ENCODE measurements around the gene GMPPB.

The GMPPB gene

GRCh38 chr3:49675912-49676311 is 47.8 kb downstream of the GMPPB start:
- H3K9me3 ChIP-seq (ENCODE audit: insufficient read depth, low read length): no peaks in the 10 kb centered on the region
- no peak overlapping the region for H3K4me2 ChIP-seq (ENCODE audit: low read depth, low read length, poor library complexity, severe bottlenecking)
- no peaks in the 10 kb centered on the region for H4K20me1 ChIP-seq (ENCODE audit: low read depth, low read length)
- no peaks in the 10 kb centered on the region for H3K9me2 ChIP-seq (replicated peaks; ENCODE audit: insufficient read depth, low read length)
- H3K36me3 ChIP-seq (ENCODE audit: low read length): no peaks in the 10 kb centered on the region
- H3K27ac ChIP-seq (ENCODE audit: low read depth, low read length): no peak overlapping the region
- H3F3A ChIP-seq (ENCODE audit: insufficient read depth): 0 out of 2 replicates have a peak, but pooled peaks cover 5% of the 10 kb centered on the region
- TF ChIP-seq EZH2phosphoT487 (conservative IDR thresholded peaks at IDR 0.05; ENCODE audit: low read length) (no peak), CTCF (IDR thresholded peaks at IDR 0.05; ENCODE audit: insufficient read depth, low read length, poor library complexity, severe bottlenecking) (no peak)
- H2AFZ ChIP-seq (ENCODE audit: low read depth, low read length, severe bottlenecking): no peak overlapping the region
- H3K27me3 ChIP-seq (ENCODE audit: low read length): no peaks in the 10 kb centered on the region
- H3K4me3 ChIP-seq (ENCODE audit: insufficient read depth, low read length, poor library complexity, severe bottlenecking): no peak overlapping the region
- peaks cover 14% of the 10 kb centered on the region; the same call in 1 of the 2 replicates for H3K79me2 ChIP-seq (ENCODE audit: insufficient read depth, low read length)
- H3K9ac ChIP-seq (ENCODE audit: low read length): no peak overlapping the region

- Histone ChIP-seq H3K9ac (ENCODE audit: low read length) (peak overlapping the region; percentile 98), H3K9me2 (replicated peaks; ENCODE audit: insufficient read depth, low read length) (no peaks in the 10 kb centered on the region), H3K27ac (ENCODE audit: low read depth, low read length) (peak overlapping the region; percentile 84), H2AFZ (ENCODE audit: low read depth, low read length, severe bottlenecking) (no peak overlapping the region), H3K4me2 (ENCODE audit: low read depth, low read length, poor library complexity, severe bottlenecking) (peak overlapping the region; percentile 94), H3K27me3 (ENCODE audit: low read length) (no peaks in the 10 kb centered on the region), H3K9me3 (ENCODE audit: insufficient read depth, low read length) (no peaks in the 10 kb centered on the region), H3K4me3 (ENCODE audit: insufficient read depth, low read length, poor library complexity, severe bottlenecking) (peak overlapping the region; percentile 77), H3F3A (ENCODE audit: insufficient read depth) (0 out of 2 replicates have a peak, but pooled peaks cover 5% of the 10 kb centered on the region), H3K36me3 (ENCODE audit: low read length) (no peaks in the 10 kb centered on the region), H3K79me2 (ENCODE audit: insufficient read depth, low read length) (peaks cover 14% of the 10 kb centered on the region; the same call in 1 of the 2 replicates), H4K20me1 (ENCODE audit: low read depth, low read length) (no peaks in the 10 kb centered on the region)
- no peak for TF ChIP-seq EZH2phosphoT487 (conservative IDR thresholded peaks at IDR 0.05; ENCODE audit: low read length)
- no peak for TF ChIP-seq CTCF (IDR thresholded peaks at IDR 0.05; ENCODE audit: insufficient read depth, low read length, poor library complexity, severe bottlenecking)
Measured at GRCh38 chr3:49674497-49674983, 49.2 kb downstream of the GMPPB start.

GRCh38 chr3:49673715-49674496 is 49.8 kb downstream of the GMPPB start, which contains the start of gene APEH:
TSS of gene APEH (plus strand) at chr3:49674351. CDS start at chr3:49674402, 51 bp downstream.
- Histone ChIP-seq H3K9me3 (ENCODE audit: insufficient read depth, low read length) (no peaks in the 10 kb centered on the region), H3K9ac (ENCODE audit: low read length) (peak within 1 kb of the TSS; percentile 98), H3F3A (ENCODE audit: insufficient read depth) (0 out of 2 replicates have a peak, but pooled peaks cover 5% of the 10 kb centered on the region), H4K20me1 (ENCODE audit: low read depth, low read length) (no peaks in the 10 kb centered on the region), H3K4me3 (ENCODE audit: insufficient read depth, low read length, poor library complexity, severe bottlenecking) (peak within 1 kb of the TSS; percentile 77), H2AFZ (ENCODE audit: low read depth, low read length, severe bottlenecking) (peak within 1 kb of the TSS; percentile 23), H3K9me2 (replicated peaks; ENCODE audit: insufficient read depth, low read length) (no peaks in the 10 kb centered on the region), H3K36me3 (ENCODE audit: low read length) (no peaks in the 10 kb centered on the region), H3K4me2 (ENCODE audit: low read depth, low read length, poor library complexity, severe bottlenecking) (peak within 1 kb of the TSS; percentile 94), H3K27me3 (ENCODE audit: low read length) (no peaks in the 10 kb centered on the region), H3K27ac (ENCODE audit: low read depth, low read length) (peak within 1 kb of the TSS; percentile 84), H3K79me2 (ENCODE audit: insufficient read depth, low read length) (peaks cover 14% of the 10 kb centered on the region; the same call in 1 of the 2 replicates)
- TF ChIP-seq CTCF (IDR thresholded peaks at IDR 0.05; ENCODE audit: insufficient read depth, low read length, poor library complexity, severe bottlenecking) (no peak), EZH2phosphoT487 (conservative IDR thresholded peaks at IDR 0.05; ENCODE audit: low read length) (no peak)

Data from SU-DHL-6 (cell line).